ENCODE results near the gene MICAL1. TPM values are rescaled to one million over a fixed set of nuclear protein-coding genes. Genes with fewer than 3 reads are reported as not detected.

MICAL1 gene
- total and polyA plus RNA-seq, 8 donors: 3.8 to 38.2 (median 7.2) TPM

DNA sequence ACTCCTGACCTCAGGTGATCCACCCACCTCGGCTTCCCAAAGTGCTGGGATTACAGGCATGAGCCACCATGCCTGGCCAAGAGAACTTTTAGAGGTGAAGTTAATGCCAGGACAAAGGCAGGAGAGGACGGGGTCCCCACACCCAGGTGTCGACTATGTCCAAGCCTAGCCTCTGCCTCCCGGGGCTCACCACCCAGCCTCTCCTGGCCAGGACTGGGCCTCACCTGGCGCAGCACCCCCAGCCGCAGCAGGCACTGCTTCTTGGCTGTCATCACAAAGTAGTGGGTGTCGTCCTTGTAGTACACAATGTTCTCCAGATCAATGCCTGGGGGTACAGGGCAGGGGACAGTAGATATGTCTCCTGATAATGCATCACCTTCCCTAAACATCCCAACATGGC, 4.2 kb downstream of the MICAL1 start:
- no peaks in the 10 kb centered on the region for H3K9me3 ChIP-seq
- H3K4me3 ChIP-seq: no peak overlapping the region
- H3K4me1 ChIP-seq: peaks cover 0 to under 1% (median 0%) of the 10 kb centered on the region in 3 donors
- FAIRE-seq: no peak
- 86 to 97% methylated on average over 7 of the region's 7 CpGs for whole genome bisulfite sequencing, 2 donors
- H3K27ac ChIP-seq: no peak overlapping the region
- intact Hi-C loops (cut with DNase I): no loop called here
- ATAC-seq: no peak
- DNase-seq: no peak
- no peaks in the 10 kb centered on the region for H3K27me3 ChIP-seq
- TF ChIP-seq, protein P1, sequence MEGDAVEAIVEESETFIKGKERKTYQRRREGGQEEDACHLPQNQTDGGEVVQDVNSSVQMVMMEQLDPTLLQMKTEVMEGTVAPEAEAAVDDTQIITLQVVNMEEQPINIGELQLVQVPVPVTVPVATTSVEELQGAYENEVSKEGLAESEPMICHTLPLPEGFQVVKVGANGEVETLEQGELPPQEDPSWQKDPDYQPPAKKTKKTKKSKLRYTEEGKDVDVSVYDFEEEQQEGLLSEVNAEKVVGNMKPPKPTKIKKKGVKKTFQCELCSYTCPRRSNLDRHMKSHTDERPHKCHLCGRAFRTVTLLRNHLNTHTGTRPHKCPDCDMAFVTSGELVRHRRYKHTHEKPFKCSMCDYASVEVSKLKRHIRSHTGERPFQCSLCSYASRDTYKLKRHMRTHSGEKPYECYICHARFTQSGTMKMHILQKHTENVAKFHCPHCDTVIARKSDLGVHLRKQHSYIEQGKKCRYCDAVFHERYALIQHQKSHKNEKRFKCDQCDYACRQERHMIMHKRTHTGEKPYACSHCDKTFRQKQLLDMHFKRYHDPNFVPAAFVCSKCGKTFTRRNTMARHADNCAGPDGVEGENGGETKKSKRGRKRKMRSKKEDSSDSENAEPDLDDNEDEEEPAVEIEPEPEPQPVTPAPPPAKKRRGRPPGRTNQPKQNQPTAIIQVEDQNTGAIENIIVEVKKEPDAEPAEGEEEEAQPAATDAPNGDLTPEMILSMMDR (IDR thresholded peaks at IDR 0.05): no peak
- no peaks in the 10 kb centered on the region for H3K36me3 ChIP-seq

DNA sequence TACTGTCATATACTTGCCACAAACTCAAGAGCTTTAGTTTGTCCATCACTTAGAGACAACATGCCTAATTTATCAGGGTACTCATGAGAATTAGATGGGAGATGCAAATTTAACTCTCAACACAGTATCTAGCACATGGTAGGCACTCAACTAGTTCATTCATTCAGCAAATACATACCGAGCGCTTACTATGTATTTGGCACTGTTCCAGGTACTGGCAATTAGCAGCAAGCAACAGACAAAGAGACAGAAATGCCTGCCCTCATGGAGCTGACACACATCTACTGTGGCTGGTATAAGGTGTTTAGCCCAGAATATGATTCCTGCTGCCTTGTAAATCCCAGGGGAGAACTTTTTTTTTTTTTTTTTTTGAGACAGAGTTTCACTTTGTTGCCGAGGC, 4.8 kb downstream of the MICAL1 start:
- Histone ChIP-seq H3K27me3 (no peaks in the 10 kb centered on the region), H3K36me3 (no peaks in the 10 kb centered on the region), H3K9me3 (no peaks in the 10 kb centered on the region), H3K4me1 (no peaks in the 10 kb centered on the region), H3K4me3 (no peak overlapping the region), H3K27ac (no peak overlapping the region)
- FAIRE-seq (no peak), DNase-seq (no peak), ATAC-seq (no peak)
- intact Hi-C loops (cut with DNase I): no loop called here
- TF ChIP-seq, protein P1 (IDR thresholded peaks at IDR 0.05): no peak
- WGBS, 2 donors: 68 to 77% methylated on average over 3 of the region's 3 CpGs

DNA sequence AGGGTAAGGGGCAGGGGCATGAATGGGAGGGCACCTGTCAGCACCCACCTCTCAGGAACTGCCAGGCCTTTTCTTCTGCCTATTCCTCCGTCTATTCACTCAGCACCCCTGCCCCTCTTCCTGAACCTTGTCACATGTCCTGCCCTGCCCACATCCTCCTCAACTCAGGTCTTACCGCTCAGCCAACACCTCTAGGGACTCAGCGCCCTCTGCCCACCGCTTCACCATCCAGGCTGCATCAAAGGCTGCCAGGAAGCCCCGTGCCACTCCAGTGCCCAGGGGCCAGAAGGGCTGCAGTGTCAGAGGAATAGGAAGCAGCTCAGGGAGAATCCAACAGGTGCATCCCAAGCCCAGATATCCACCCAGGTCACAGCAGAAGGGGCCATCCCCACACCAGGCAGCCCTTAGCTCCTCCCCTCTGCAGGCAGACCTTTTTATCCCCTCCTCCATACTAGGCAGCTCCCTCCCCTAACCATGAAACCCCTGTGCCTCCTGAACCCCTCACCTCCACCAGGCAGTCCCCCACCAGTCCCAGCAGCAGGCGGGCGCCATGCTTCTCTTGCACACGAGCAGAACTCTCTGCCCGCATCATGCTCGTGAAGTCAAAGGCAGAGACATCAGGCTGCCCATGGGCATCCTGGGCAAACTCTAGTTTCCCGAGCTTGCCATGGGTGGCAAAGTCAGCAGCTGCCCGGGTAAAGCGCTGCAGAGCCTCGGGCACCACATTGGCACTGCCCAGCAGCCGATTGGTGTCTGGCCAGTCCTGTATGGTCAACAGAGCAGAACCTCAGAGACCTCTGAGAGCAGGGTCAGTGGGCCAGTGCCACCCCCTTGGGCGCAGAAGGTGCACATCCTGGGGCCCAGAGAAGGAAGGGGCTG, 5.5 kb downstream of the MICAL1 start:
- intact Hi-C loops (cut with DNase I): no loop called here
- H3K27ac ChIP-seq: no peak overlapping the region
- H3K4me3 ChIP-seq: no peak overlapping the region
- DNase-seq (no peak), ATAC-seq (no peak), FAIRE-seq (no peak)
- no peaks in the 10 kb centered on the region for H3K4me1 ChIP-seq
- no peaks in the 10 kb centered on the region for H3K27me3 ChIP-seq
- no peaks in the 10 kb centered on the region for H3K9me3 ChIP-seq
- WGBS, 2 donors: 74 to 79% methylated on average over 15 to 16 of the region's 16 CpGs
- H3K36me3 ChIP-seq: no peaks in the 10 kb centered on the region
- TF ChIP-seq, protein P1 (IDR thresholded peaks at IDR 0.05): no peak

DNA sequence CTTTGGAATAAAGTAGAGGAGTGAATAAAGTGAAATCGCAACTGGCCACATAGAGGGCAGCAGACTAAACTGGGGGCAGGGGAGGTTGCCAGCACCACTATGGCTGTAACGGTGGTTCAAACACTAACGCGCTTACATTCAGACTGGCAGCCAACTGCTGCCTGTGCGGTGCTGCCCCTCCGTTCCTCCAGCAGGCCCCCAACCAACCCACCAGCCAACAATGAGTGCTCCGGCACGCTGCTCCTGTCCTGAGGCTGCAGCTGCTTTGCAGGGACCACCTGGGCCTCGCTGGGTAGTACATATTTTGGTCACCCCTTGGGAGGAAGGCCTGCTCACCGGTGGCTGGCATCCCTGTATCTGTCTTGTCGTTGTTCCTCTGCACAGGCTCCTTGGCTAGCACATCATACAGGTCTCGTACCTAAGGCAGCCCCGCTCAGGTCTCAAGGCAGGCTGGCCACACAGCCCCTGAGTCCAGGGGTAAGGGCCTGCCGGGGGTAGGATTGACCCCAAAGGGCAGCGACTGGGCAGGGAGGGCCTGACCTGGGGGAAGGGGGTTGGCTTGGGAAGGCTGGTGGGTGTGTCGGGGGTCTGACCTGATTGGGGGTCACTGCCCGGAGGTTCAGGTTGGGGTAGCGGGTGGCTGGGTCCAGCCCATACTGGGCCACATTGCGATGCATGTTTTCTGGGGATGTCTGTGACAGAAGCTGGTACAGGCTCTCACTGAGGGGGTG, 6.3 kb downstream of the MICAL1 start:
- H3K27ac ChIP-seq: no peak overlapping the region
- H3K4me3 ChIP-seq: no peak overlapping the region
- no peaks in the 10 kb centered on the region for H3K9me3 ChIP-seq
- 62 to 75% methylated on average over 19 of the region's 19 CpGs for WGBS, 2 donors
- no peaks in the 10 kb centered on the region for H3K27me3 ChIP-seq
- FAIRE-seq: no peak
- H3K36me3 ChIP-seq: no peaks in the 10 kb centered on the region
- TF ChIP-seq, protein P1 (IDR thresholded peaks at IDR 0.05): no peak
- peak in 1 of 6 donors; percentile 64 for DNase-seq
- ATAC-seq: peak in 1 of 4 donors; percentile 6
- H3K4me1 ChIP-seq: no peaks in the 10 kb centered on the region
- intact Hi-C loops (cut with DNase I): no loop called here

All from pancreas (tissue), 10 donors.